Keratinocyte (primary cell): ENCODE results near the gene DDA1. TPM values are rescaled to one million over a fixed set of nuclear protein-coding genes. Genes with fewer than 3 reads are reported as not detected.

Source experiments
- DNase-seq: peaks from one replicate; pipeline ENCODE4 v3.0.0-alpha.2; 2011; ENCODE audit warnings: low read depth, missing footprints, low spot score
- FAIRE-seq: peaks from 2 replicates; lab custom pipeline; 2011; peaks lifted over from hg19 to GRCh38; lab: Jason Lieb, UNC
- H2AFZ ChIP-seq: 2 replicates; pipeline ENCODE4 v1.6.0; 2012; ENCODE audit warnings: low read length, control low read depth, inconsistent platforms; ENCODE audit not compliant: control insufficient read depth
- H3K27ac ChIP-seq: 2 replicates; pipeline ENCODE4 v1.5.1; 2011; ENCODE audit warnings: low read length; ENCODE audit not compliant: control insufficient read depth, insufficient read depth
- H3K27me3 ChIP-seq: 3 replicates; pipeline ENCODE4 v1.6.0; 2011; ENCODE audit warnings: low read length; ENCODE audit not compliant: control insufficient read depth, insufficient read depth; ENCODE audit errors: extremely low read depth
- H3K36me3 ChIP-seq, 2 experiments: 2 replicates in 1 of 2; 3 replicates in 1 of 2; pipeline ENCODE4 v1.5.1; 2011; ENCODE audit warnings: low read length in 2 of 2, mild to moderate bottlenecking in 1 of 2; ENCODE audit not compliant: control insufficient read depth in 2 of 2, insufficient read depth in 2 of 2; ENCODE audit errors: extremely low read depth in 1 of 2
- H3K4me1 ChIP-seq: 3 replicates; pipeline ENCODE4 v1.5.1; 2011; ENCODE audit warnings: low read length; ENCODE audit not compliant: control insufficient read depth, insufficient read depth; ENCODE audit errors: extremely low read depth
- H3K4me2 ChIP-seq: 3 replicates; pipeline ENCODE4 v1.6.0; 2011; ENCODE audit warnings: low read depth, low read length; ENCODE audit not compliant: control insufficient read depth, insufficient read depth; ENCODE audit errors: extremely low read depth
- H3K4me3 ChIP-seq, 3 experiments: fragments of 200-600 bp in 1 of 3; sonication (generic) in 1 of 3; 2 replicates in 2 of 3; 3 replicates in 1 of 3; pipeline ENCODE4 v1.5.1; 2011 to 2016; ENCODE audit warnings: low read length in 3 of 3, mild to moderate bottlenecking in 3 of 3, control low read depth in 2 of 3, inconsistent platforms in 1 of 3, low read depth in 1 of 3, mixed read lengths in 1 of 3, mixed run types in 1 of 3, moderate library complexity in 1 of 3; ENCODE audit not compliant: control insufficient read depth in 2 of 3, insufficient read depth in 2 of 3; ENCODE audit errors: extremely low read depth in 1 of 3
- H3K79me2 ChIP-seq: 2 replicates; pipeline ENCODE4 v1.6.0; 2012; ENCODE audit warnings: low read length; ENCODE audit not compliant: control insufficient read depth, insufficient read depth
- H3K9ac ChIP-seq: 3 replicates; pipeline ENCODE4 v1.6.0; 2011; ENCODE audit warnings: low read length; ENCODE audit not compliant: control insufficient read depth, insufficient read depth; ENCODE audit errors: extremely low read depth
- H3K9me1 ChIP-seq: 3 replicates; pipeline ENCODE4 v1.6.0; 2011; ENCODE audit warnings: low read length; ENCODE audit not compliant: control insufficient read depth, insufficient read depth; ENCODE audit errors: extremely low read depth
- H3K9me3 ChIP-seq: 2 replicates; pipeline ENCODE4 v1.5.1; 2012; ENCODE audit warnings: low read depth, low read length; ENCODE audit not compliant: control insufficient read depth
- H4K20me1 ChIP-seq: 3 replicates; pipeline ENCODE4 v1.6.0; 2011; ENCODE audit warnings: low read length; ENCODE audit not compliant: control insufficient read depth, insufficient read depth; ENCODE audit errors: extremely low read depth
- CTCF ChIP-seq, 3 experiments: IDR thresholded peaks in 1 of 3; conservative IDR thresholded peaks in 1 of 3; optimal IDR thresholded peaks in 1 of 3; 2 replicates in 2 of 3; 3 replicates in 1 of 3; pipeline versions ENCODE3 to v1.5.1; 2011; ENCODE audit warnings: low read length in 3 of 3, mild to moderate bottlenecking in 3 of 3, moderate library complexity in 2 of 3, control low read depth in 1 of 3, inconsistent platforms in 1 of 3; ENCODE audit not compliant: insufficient read depth in 2 of 3; ENCODE audit errors: extremely low read depth in 1 of 3
- EZH2 ChIP-seq: IDR thresholded peaks from one replicate; pipeline ENCODE4 v1.6.1; 2012; ENCODE audit warnings: inconsistent platforms, mild to moderate bottlenecking, low read length, moderate library complexity
- dilution Hi-C: fragments of 300-500 bp; cut with MboI; formaldehyde crosslinking; loops from one replicate; pipeline ENCODE4 v1.7.0; 2020; ENCODE audit warnings: low sequenced_read_pairs; ENCODE audit not compliant: extremely low pct_ligation_motif_present
- polyA plus RNA-seq, 5 experiments: library from polyadenylated mRNA; depleted of rRNA in 3 of 5; stranded (reverse) in 3 of 5; stranded (forward) in 1 of 5; unstranded in 1 of 5; fragments of >200 nt; gene quantifications; 1 replicate in 1 of 5; 2 replicates in 3 of 5; 3 replicates in 1 of 5; pipeline versions ENCODE4 v1.2.1 to v1.2.3, GENCODE V29; 2011 to 2012; ENCODE audit warnings: missing spikeins in 2 of 5, low read depth in 1 of 5, low replicate concordance in 1 of 5

The DDA1 gene
- polyA plus RNA-seq, 1 donor (not counting 4 experiments of a cell fraction or from before 2014, with no cell fraction given), result 59.4 TPM

- Histone ChIP-seq H3K9ac (no peak overlapping the region), H3K9me3 (no peaks in the 10 kb centered on the region), H3K4me1 (peaks cover 8% of the 10 kb centered on the region), H3K36me3 (peaks cover 19% of the 10 kb centered on the region in 2 experiments), H3K4me2 (no peak overlapping the region), H4K20me1 (no peaks in the 10 kb centered on the region), H3K4me3 (no peak overlapping the region), H3K9me1 (no peaks in the 10 kb centered on the region), H3K27ac (no peak overlapping the region), H2AFZ (no peak overlapping the region), H3K27me3 (no peaks in the 10 kb centered on the region), H3K79me2 (no peaks in the 10 kb centered on the region)
- DNase-seq, result no peak
- dilution Hi-C loops, result no loop called here
- TF ChIP-seq CTCF (optimal IDR thresholded peaks at IDR 0.05 in 1 of 3, IDR thresholded peaks at IDR 0.05 in 1 of 3, conservative IDR thresholded peaks at IDR 0.05 in 1 of 3; ENCODE audit: extremely low read depth in 1 of 3, insufficient read depth in 2 of 3, low read length in 3 of 3), result no peak
- no peak for TF ChIP-seq EZH2
- FAIRE-seq, result no peak
Observed at GRCh38 chr19:17323300-17323963, 14.1 kb downstream of the DDA1 start.

- no peaks in the 10 kb centered on the region for H3K79me2 ChIP-seq
- no peaks in the 10 kb centered on the region for H4K20me1 ChIP-seq
- no peak overlapping the region for H3K4me2 ChIP-seq
- H3K9me1 ChIP-seq, result no peaks in the 10 kb centered on the region
- no peak for DNase-seq
- no peak overlapping the region for H3K4me3 ChIP-seq
- no peak for FAIRE-seq
- H2AFZ ChIP-seq, result no peak overlapping the region
- TF ChIP-seq EZH2 (no peak), CTCF (optimal IDR thresholded peaks at IDR 0.05 in 1 of 3, IDR thresholded peaks at IDR 0.05 in 1 of 3, conservative IDR thresholded peaks at IDR 0.05 in 1 of 3; ENCODE audit: extremely low read depth in 1 of 3, insufficient read depth in 2 of 3, low read length in 3 of 3) (no peak)
- H3K9ac ChIP-seq, result no peak overlapping the region
- peaks cover 19% of the 10 kb centered on the region in 2 experiments for H3K36me3 ChIP-seq
- peaks cover 2% of the 10 kb centered on the region for H3K27me3 ChIP-seq
- H3K4me1 ChIP-seq, result peaks cover 8% of the 10 kb centered on the region
- no peaks in the 10 kb centered on the region for H3K9me3 ChIP-seq
- dilution Hi-C loops, result no loop called here
- H3K27ac ChIP-seq, result no peak overlapping the region
Observed at GRCh38 chr19:17323964-17324332, 14.6 kb downstream of the DDA1 start.
